Measurements from ENCODE around the gene MYH8. TPM values are rescaled to one million over a fixed set of nuclear protein-coding genes. Genes with fewer than 3 reads are reported as not detected.

Gene MYH8
- total RNA-seq, result not detected in 2 replicates

DNA sequence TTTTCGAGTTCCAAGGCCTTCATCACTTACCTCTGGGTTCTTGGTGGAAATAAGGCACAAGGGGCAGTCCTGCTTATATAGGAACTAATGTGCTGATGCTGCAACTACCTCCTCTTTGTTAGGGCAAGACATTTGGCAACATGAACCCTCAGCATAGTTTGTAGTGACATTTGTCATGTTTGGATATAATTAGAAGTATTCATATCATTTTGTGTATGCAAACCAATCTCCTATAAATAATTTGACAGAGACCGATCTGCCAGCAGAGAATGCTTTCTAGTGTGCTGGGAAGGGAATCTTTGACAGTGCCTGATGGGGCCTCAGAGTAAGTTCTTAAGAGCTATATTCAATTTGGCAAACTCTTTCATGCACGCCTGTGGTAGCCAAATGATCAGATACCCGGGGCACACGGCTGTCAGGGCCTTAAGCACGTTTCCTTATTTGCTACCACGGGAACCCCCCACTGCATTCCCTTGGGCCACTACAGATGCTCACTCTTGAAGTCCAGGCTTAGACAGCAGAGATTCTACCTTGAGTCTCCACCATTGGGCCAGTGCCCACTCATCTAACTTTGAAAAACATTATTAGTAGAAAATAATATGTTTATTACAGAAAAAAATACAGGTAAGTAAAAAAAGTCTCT is at the start of gene MYH8:
Gene MYH8, minus strand, starts transcription at position 51 of the 643 bp plus-strand sequence. CDS start 1,723 bp downstream, outside the sequence.

DNA sequence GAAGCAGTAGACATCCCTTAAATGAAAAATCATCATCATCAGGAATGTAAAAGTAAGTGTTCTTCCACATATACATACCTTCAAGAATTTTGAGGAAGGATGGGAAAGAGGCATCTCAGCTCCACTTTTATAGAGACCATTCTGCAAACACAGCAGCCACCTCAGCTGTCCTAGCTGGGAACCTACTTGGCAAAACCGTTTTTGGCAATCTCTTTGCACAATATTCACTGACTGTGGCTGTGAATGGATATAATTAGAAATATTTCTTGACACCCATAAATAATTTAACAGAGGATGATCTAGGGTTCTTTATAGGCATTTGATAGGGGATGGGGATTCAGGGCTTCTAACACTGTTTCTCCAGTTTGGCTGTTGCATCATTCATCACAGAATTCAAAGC is 47.7 kb upstream of the MYH8 start, which contains the start of gene MYH4:
Gene MYH4, minus strand, starts transcription at position 101 of the 400 bp plus-strand sequence. CDS start 2,814 bp downstream, outside the sequence.

DNA sequence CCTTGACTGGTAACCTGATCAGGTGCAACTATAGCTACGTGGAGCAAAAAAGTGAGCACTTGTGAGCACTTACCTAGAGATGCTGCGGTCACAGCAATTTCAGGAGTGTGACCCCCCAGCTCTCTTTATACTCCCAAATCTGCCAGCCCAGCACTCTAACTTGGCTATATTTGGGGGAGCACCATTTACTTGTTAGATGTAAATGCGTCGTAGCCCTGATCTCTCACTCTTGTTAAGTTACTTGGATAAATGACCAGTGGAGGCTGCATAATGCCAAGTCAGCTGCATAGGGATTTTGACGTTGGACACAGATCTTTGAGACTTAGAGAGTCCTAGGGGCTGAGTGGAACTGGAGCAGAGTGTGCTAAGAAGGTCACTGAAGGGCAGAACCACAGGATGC is 48.8 kb downstream of the MYH8 start, which contains the start of gene MYH13:
Gene MYH13, minus strand, starts transcription at position 101 of the 400 bp plus-strand sequence. CDS start 8,476 bp downstream, outside the sequence.

Other genes starting within 250 kb of the MYH8 start
- gene GAS7, start 223.3 kb downstream of the MYH8 start, total RNA-seq, result under 0.01 and 0.10 TPM in 2 replicates
- gene MYH13, start 48.9 kb downstream of the MYH8 start, total RNA-seq, result not detected in 2 replicates
- gene MYH4, start 47.6 kb upstream of the MYH8 start, total RNA-seq, result not detected in 2 replicates
- not detected in 2 replicates for gene MYH1, start 96.6 kb upstream of the MYH8 start, total RNA-seq
- gene MYH2, start 127.7 kb upstream of the MYH8 start, total RNA-seq, result not detected in 2 replicates
- gene MYH3, start 235.4 kb upstream of the MYH8 start, total RNA-seq, result 0.10 and 0.65 TPM in 2 replicates

All from vein endothelial cell (primary cell).